Upper lobe of left lung (tissue), 6 donors: ENCODE results near the gene HTR1D. TPM values are rescaled to one million over a fixed set of nuclear protein-coding genes. Genes with fewer than 3 reads are reported as not detected.

ENCODE experiments used
- ATAC-seq, 2 donors: fragments of 200-7000 bp; cut with Tn5 transposase; one replicate each; pipeline ENCODE4 v1.9.1; 2022; ENCODE audit warnings: mild to moderate bottlenecking in 2 of 2, moderate library complexity in 2 of 2; ENCODE audit not compliant: low FRiP score in 2 of 2
- DNase-seq, 2 donors: peaks; one replicate each; pipeline ENCODE4 v3.0.0-alpha.2; 2019 to 2020
- H3K27ac ChIP-seq, 4 donors: fragments of 200-600 bp; sonication (generic); one replicate each; pipeline ENCODE4 v1.5.1; 2016 to 2019
- H3K27me3 ChIP-seq, 4 donors: fragments of 200-600 bp; sonication (generic); one replicate each; pipeline ENCODE4 v1.5.1; 2017 to 2019
- H3K36me3 ChIP-seq, 4 donors: fragments of 200-600 bp; sonication (generic); one replicate each; pipeline ENCODE4 v1.5.1; 2016 to 2019
- H3K4me1 ChIP-seq, 4 donors: fragments of 200-600 bp; sonication (generic); one replicate each; pipeline ENCODE4 v1.5.1; 2018 to 2019
- H3K4me3 ChIP-seq, 4 donors: fragments of 200-600 bp; sonication (generic); one replicate each; pipeline ENCODE4 v1.5.1; 2017 to 2019; ENCODE audit warnings: mild to moderate bottlenecking in 2 of 4, moderate library complexity in 1 of 4
- H3K9me3 ChIP-seq, 4 donors: fragments of 200-600 bp; sonication (generic); one replicate each; pipeline ENCODE4 v1.5.1; 2018 to 2019
- EP300 ChIP-seq, 4 donors: sonication (generic); formaldehyde crosslinking; IDR thresholded peaks; one replicate each; pipeline ENCODE4 v1.5.1; 2017; ENCODE audit warnings: antibody characterized with exemption in 4 of 4, control low read depth in 2 of 4
- POLR2A ChIP-seq, 4 donors: fragments of 450-650 bp; IDR thresholded peaks; one replicate each; pipeline ENCODE4 v1.5.1; 2016 to 2017; ENCODE audit warnings: antibody characterized with exemption in 4 of 4, mild to moderate bottlenecking in 2 of 4
- POLR2AphosphoS5 ChIP-seq, 2 donors: sonication (generic); formaldehyde crosslinking; IDR thresholded peaks; one replicate each; pipeline ENCODE4 v1.5.1; 2017; ENCODE audit warnings: antibody characterized with exemption in 2 of 2
- WGBS, 2 donors: methylation state at CpG; one replicate each; pipeline ENCODE4 v1.1.5; 2017 to 2018; 5-methylcytosine and 5-hydroxymethylcytosine counted together
- total RNA-seq, 6 donors: library from RNA; depleted of rRNA in 4 of 6; stranded (reverse); fragments of >200 nt in 4 of 6; gene quantifications; one replicate each; pipeline versions ENCODE4 v1.1.0 to v1.2.1, GENCODE V29; 2016 to 2021
- TF ChIP-seq, protein P1 (sequence below), 6 experiments: fragments of 450-650 bp in 4 of 6; fragments of 200-600 bp in 2 of 6; sonication (generic) in 2 of 6; IDR thresholded peaks; one replicate each; pipeline ENCODE4 v1.5.1; 2016 to 2019; ENCODE audit warnings: antibody characterized with exemption in 6 of 6
- donor health status: DM: no; HTN: no; CAD: no; lungs with moderate emphysema.
- donor health status: DM: no; HTN: yes; CAD: no; lungs with severe emphysema.

The HTR1D gene
- total RNA-seq, 6 donors from 2014 or later = 0.20 to 0.51 (median 0.46) TPM; not detected in 3

DNA sequence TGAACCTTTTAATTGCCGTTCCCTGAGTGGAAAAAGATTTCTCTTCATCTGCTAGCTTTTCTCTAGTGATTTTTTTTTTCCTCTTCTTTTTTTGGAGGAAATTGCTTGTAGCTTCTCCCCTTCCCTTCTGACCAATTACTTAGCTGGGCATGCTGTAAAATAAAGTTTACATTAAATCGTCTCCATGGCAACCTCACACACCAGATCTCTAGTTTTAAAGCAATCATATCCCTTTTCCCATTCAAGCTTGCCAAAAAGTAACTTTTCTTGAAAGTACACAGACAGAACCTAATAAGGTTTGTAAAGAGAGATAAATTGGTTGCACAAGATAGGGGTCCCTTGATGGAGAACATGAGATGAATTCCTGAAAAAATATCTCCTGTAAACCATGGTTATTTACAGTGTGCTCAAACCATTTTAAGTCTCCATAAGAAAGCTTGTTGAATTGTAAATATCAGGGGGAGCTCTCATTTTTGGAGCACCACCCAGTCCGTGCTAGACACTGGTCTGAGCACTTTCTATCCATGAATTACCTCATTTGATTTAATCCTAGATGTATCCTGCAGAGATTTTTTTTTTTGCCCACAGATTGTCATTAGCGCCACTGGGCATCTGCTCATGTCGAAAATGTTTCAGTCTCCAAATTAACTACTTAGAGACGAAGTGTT, 32.6 kb upstream of the HTR1D start:
- no peak for ATAC-seq
- Histone ChIP-seq H3K4me3 (no peak overlapping the region), H3K27ac (no peak overlapping the region), H3K4me1 (no peaks in the 10 kb centered on the region), H3K36me3 (no peaks in the 10 kb centered on the region), H3K9me3 (no peaks in the 10 kb centered on the region), H3K27me3 (no peaks in the 10 kb centered on the region)
- TF ChIP-seq POLR2A (IDR thresholded peaks at IDR 0.05) (no peak), POLR2AphosphoS5 (IDR thresholded peaks at IDR 0.05) (no peak), EP300 (IDR thresholded peaks at IDR 0.05) (no peak)
- TF ChIP-seq, protein P1, sequence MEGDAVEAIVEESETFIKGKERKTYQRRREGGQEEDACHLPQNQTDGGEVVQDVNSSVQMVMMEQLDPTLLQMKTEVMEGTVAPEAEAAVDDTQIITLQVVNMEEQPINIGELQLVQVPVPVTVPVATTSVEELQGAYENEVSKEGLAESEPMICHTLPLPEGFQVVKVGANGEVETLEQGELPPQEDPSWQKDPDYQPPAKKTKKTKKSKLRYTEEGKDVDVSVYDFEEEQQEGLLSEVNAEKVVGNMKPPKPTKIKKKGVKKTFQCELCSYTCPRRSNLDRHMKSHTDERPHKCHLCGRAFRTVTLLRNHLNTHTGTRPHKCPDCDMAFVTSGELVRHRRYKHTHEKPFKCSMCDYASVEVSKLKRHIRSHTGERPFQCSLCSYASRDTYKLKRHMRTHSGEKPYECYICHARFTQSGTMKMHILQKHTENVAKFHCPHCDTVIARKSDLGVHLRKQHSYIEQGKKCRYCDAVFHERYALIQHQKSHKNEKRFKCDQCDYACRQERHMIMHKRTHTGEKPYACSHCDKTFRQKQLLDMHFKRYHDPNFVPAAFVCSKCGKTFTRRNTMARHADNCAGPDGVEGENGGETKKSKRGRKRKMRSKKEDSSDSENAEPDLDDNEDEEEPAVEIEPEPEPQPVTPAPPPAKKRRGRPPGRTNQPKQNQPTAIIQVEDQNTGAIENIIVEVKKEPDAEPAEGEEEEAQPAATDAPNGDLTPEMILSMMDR (IDR thresholded peaks at IDR 0.05) = no peak
- 61 to 62% methylated on average over 6 of the region's 6 CpGs for WGBS, 2 donors
- no peak for DNase-seq

DNA sequence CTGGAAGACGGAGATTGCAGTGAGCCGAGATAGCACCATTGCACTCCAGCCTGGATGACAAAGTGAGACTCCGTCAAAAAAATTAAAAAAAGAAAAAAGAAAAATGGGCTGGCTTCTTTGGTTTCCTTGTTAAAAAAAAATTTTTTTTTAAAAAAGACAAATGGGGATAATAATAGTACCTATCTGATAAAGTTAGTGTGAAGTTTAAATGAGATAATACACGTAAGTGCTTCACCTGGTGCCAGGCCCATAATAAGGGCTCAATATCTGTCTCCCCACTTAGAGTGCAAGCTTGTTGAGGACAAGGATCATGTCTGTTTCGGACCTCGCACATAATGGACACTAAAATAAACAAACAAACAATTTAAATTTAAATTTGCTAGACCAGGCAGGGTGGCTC, 30.0 kb upstream of the HTR1D start:
- no peaks in the 10 kb centered on the region for H3K4me1 ChIP-seq
- TF ChIP-seq POLR2AphosphoS5 (IDR thresholded peaks at IDR 0.05) (no peak), EP300 (IDR thresholded peaks at IDR 0.05) (no peak), POLR2A (IDR thresholded peaks at IDR 0.05) (no peak)
- TF ChIP-seq, protein P1 (IDR thresholded peaks at IDR 0.05) = no peak
- H3K27me3 ChIP-seq = no peaks in the 10 kb centered on the region
- ATAC-seq (no peak), DNase-seq (no peak)
- 90 to 95% methylated on average over 6 of the region's 6 CpGs for WGBS, 2 donors
- H3K4me3 ChIP-seq = no peak overlapping the region
- H3K9me3 ChIP-seq = no peaks in the 10 kb centered on the region
- H3K27ac ChIP-seq = no peak overlapping the region
- H3K36me3 ChIP-seq = no peaks in the 10 kb centered on the region

DNA sequence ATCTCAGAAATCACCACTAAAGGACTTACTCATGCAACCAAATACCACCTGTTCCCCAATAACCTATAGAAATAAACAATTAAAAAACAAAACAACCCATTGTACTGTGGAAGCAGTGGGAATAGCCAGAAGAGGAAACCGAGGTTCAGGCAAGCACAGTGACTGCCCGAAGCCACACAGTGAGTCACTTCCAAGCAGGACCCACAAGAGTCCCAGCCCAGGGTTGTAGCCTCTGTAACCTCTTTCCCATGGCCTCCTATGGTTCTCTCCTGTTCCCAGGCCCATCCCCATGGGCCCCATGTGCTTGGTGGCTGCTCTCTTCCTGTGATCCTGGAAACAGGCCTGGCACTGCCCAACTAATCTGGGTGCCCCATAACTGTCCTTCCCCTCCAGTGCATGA, 29.0 kb upstream of the HTR1D start:
- no peak for DNase-seq
- H3K27me3 ChIP-seq = no peaks in the 10 kb centered on the region
- no peaks in the 10 kb centered on the region for H3K36me3 ChIP-seq
- TF ChIP-seq EP300 (IDR thresholded peaks at IDR 0.05) (no peak), POLR2AphosphoS5 (IDR thresholded peaks at IDR 0.05) (no peak), POLR2A (IDR thresholded peaks at IDR 0.05) (no peak)
- TF ChIP-seq, protein P1 (IDR thresholded peaks at IDR 0.05) = no peak
- H3K27ac ChIP-seq = no peak overlapping the region
- H3K9me3 ChIP-seq = no peaks in the 10 kb centered on the region
- no peak overlapping the region for H3K4me3 ChIP-seq
- no peak for ATAC-seq
- H3K4me1 ChIP-seq = no peaks in the 10 kb centered on the region
- 89 to 100% methylated on average over 2 of the region's 2 CpGs for WGBS, 2 donors

DNA sequence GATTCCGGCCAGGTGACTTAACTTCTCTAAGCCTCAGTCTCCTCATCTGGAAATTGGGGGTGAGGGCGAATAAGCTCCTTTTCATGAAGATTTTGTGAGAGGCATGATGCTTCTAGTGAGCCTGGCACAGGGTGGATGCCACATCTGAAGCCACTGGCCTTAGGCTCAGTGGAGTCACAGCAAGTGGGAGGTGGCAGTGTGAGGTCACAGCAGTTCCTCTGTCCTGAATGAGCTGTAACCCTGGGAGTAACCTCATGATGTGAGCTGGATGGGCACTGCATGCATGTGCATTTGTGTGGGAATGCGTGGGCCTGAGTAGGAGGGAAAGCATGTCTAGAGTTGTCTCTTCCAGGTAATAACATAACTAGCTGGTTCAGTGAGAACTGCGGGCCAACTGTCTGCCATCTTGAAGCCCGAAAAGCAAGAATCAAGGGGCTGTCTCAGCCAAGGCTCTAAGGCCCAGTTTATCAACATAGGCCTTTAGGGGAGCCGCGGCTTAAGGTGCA, 27.0 kb upstream of the HTR1D start:
- DNase-seq (no peak), ATAC-seq (no peak)
- H3K27ac ChIP-seq = no peak overlapping the region
- 96 to 98% methylated on average over 7 of the region's 7 CpGs for WGBS, 2 donors
- no peaks in the 10 kb centered on the region for H3K4me1 ChIP-seq
- no peak for TF ChIP-seq POLR2AphosphoS5 (IDR thresholded peaks at IDR 0.05)
- TF ChIP-seq, protein P1 (IDR thresholded peaks at IDR 0.05) = no peak
- no peak for TF ChIP-seq EP300 (IDR thresholded peaks at IDR 0.05)
- TF ChIP-seq POLR2A (IDR thresholded peaks at IDR 0.05) = no peak
- H3K4me3 ChIP-seq = no peak overlapping the region
- H3K9me3 ChIP-seq = no peaks in the 10 kb centered on the region
- H3K36me3 ChIP-seq = no peaks in the 10 kb centered on the region
- no peaks in the 10 kb centered on the region for H3K27me3 ChIP-seq

DNA sequence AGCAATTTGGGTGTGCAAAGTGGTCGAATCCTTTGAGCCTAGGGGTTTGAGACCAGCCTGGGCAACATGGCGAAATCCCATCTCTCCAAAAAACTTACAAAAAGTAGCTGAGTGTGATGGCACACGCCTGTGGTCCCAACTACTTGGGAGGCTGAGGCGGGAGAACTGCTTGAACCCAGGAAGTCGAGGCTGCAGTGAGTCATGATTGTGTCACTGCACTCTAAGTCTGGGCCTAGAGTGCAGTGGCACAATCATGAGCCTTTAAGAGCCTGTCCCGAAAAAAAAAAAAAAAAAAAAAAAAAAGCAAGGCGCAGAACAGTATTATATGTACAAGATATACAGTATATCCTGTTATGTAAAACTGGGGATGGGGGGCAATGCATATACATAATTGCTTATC, 25.1 kb upstream of the HTR1D start:
- H3K36me3 ChIP-seq = no peaks in the 10 kb centered on the region
- no peaks in the 10 kb centered on the region for H3K27me3 ChIP-seq
- WGBS, 2 donors = 80 to 92% methylated on average over 7 of the region's 7 CpGs
- no peak overlapping the region for H3K27ac ChIP-seq
- TF ChIP-seq POLR2A (IDR thresholded peaks at IDR 0.05) (no peak), EP300 (IDR thresholded peaks at IDR 0.05) (no peak), POLR2AphosphoS5 (IDR thresholded peaks at IDR 0.05) (no peak)
- TF ChIP-seq, protein P1 (IDR thresholded peaks at IDR 0.05) = no peak
- H3K4me1 ChIP-seq = no peaks in the 10 kb centered on the region
- H3K9me3 ChIP-seq = no peaks in the 10 kb centered on the region
- DNase-seq = no peak
- H3K4me3 ChIP-seq = no peak overlapping the region
- ATAC-seq = no peak
